HFFc6 (cell line): ENCODE measurements around the gene TSPAN17. TPM values are rescaled to one million over a fixed set of nuclear protein-coding genes. Genes with fewer than 3 reads are reported as not detected.

Source experiments
- DNase-seq: peaks from one replicate; pipeline ENCODE4 v3.0.0-alpha.2; 2018
- H3K27ac Mint-ChIP-seq: 2 replicates; pipeline ENCODE4 v1.8.0; 2020; ENCODE audit warnings: mild to moderate bottlenecking, mixed read lengths
- H3K27me3 Mint-ChIP-seq: 2 replicates; pipeline ENCODE4 v1.8.0; 2021; ENCODE audit warnings: mild to moderate bottlenecking, moderate library complexity, mixed read lengths; ENCODE audit not compliant: insufficient read depth
- H3K36me3 Mint-ChIP-seq: 2 replicates; pipeline ENCODE4 v1.8.0; 2021; ENCODE audit warnings: low read depth, mixed read lengths
- H3K4me1 Mint-ChIP-seq: 2 replicates; pipeline ENCODE4 v1.8.0; 2020; ENCODE audit warnings: low read depth, mixed read lengths
- H3K4me3 Mint-ChIP-seq: 2 replicates; pipeline ENCODE4 v1.8.0; 2020; ENCODE audit warnings: mild to moderate bottlenecking, moderate library complexity, mixed read lengths
- H3K9me3 Mint-ChIP-seq: 2 replicates; pipeline ENCODE4 v1.8.0; 2020; ENCODE audit warnings: mild to moderate bottlenecking, mixed read lengths
- CTCF ChIP-seq: fragments of 200-600 bp; sonication (generic); IDR thresholded peaks from 2 replicates; pipeline ENCODE4 v1.5.0; 2021; ENCODE audit warnings: antibody characterized with exemption, mild to moderate bottlenecking
- total RNA-seq, 6 experiments: library from RNA; stranded (reverse); fragmentation: NEBNext Ultra II Directional; extraction: Animal tissue kit (Norgen Biotek cat#: 25700); gene quantifications; 2 replicates in 1 of 6; 3 replicates in 5 of 6; pipeline ENCODE4 v1.2.3, GENCODE V29; 2021

The TSPAN17 gene
- total RNA-seq, 6 experiments from 2014 or later, result 51.4 to 64.9 (median 57.6) TPM

- no peak for TF ChIP-seq CTCF
- peaks cover 36% of the 10 kb centered on the region for H3K4me1 Mint-ChIP-seq
- peaks cover 56% of the 10 kb centered on the region for H3K27me3 Mint-ChIP-seq
- no peak for DNase-seq
- H3K27ac Mint-ChIP-seq, result no peak overlapping the region
- no peaks in the 10 kb centered on the region for H3K9me3 Mint-ChIP-seq
- no peaks in the 10 kb centered on the region for H3K36me3 Mint-ChIP-seq
- H3K4me3 Mint-ChIP-seq, result no peak overlapping the region
These were observed 28.5 kb upstream of the TSPAN17 start for GRCh38 chr5:176618783-176619182.

- Mint-ChIP-seq H3K36me3 (no peaks in the 10 kb centered on the region), H3K27me3 (peaks cover 57% of the 10 kb centered on the region), H3K27ac (no peak overlapping the region), H3K9me3 (no peaks in the 10 kb centered on the region), H3K4me3 (no peak overlapping the region), H3K4me1 (peaks cover 32% of the 10 kb centered on the region)
- no peak for DNase-seq
- peak; percentile 32; the same call in 1 of the 2 replicates for TF ChIP-seq CTCF
These were observed 28.1 kb upstream of the TSPAN17 start for GRCh38 chr5:176619203-176619568.

- Mint-ChIP-seq H3K27ac (no peak overlapping the region), H3K4me3 (peak overlapping the region; percentile 67; the same call in 1 of the 2 replicates), H3K9me3 (no peaks in the 10 kb centered on the region), H3K4me1 (peaks cover 27% of the 10 kb centered on the region), H3K36me3 (no peaks in the 10 kb centered on the region), H3K27me3 (peaks cover 62% of the 10 kb centered on the region)
- DNase-seq, result no peak
- TF ChIP-seq CTCF, result no peak
These were observed 27.5 kb upstream of the TSPAN17 start for GRCh38 chr5:176619569-176620332.

- no peak for DNase-seq
- Mint-ChIP-seq H3K4me1 (peaks cover 20% of the 10 kb centered on the region), H3K36me3 (no peaks in the 10 kb centered on the region), H3K27me3 (peaks cover 62% of the 10 kb centered on the region), H3K27ac (no peak overlapping the region), H3K4me3 (peak overlapping the region; percentile 67), H3K9me3 (no peaks in the 10 kb centered on the region)
- TF ChIP-seq CTCF, result no peak
These were observed 26.8 kb upstream of the TSPAN17 start for GRCh38 chr5:176620333-176620981.

GRCh38 chr5:176621661-176622079, 25.6 kb upstream of the TSPAN17 start:
- Mint-ChIP-seq H3K9me3 (no peaks in the 10 kb centered on the region), H3K4me1 (peaks cover 13% of the 10 kb centered on the region), H3K4me3 (no peak overlapping the region), H3K27ac (no peak overlapping the region), H3K36me3 (no peaks in the 10 kb centered on the region), H3K27me3 (peaks cover 56% of the 10 kb centered on the region)
- TF ChIP-seq CTCF, result no peak
- DNase-seq, result no peak
